ENCODE measurements around the gene EIF5B. TPM values are rescaled to one million over a fixed set of nuclear protein-coding genes. Genes with fewer than 3 reads are reported as not detected.
"Not testable (repeated sequence)": the region's sequence is repeated elsewhere in the genome, so short reads cannot be mapped to it uniquely, and the experiment has no call there.

The EIF5B gene
- total and polyA plus RNA-seq, 2 of the 8 experiments (the other 6 are each of a cell fraction or from before 2014, with no cell fraction given) = 10.7 to 64.5 TPM

GRCh38 chr2:99299580-99299979 lies 37.6 kb upstream of the EIF5B start (continued):
- TF ChIP-seq CTCF (IDR thresholded peaks at IDR 0.05; ENCODE audit: control extremely low read depth in 1 of 3, insufficient read depth in 1 of 3, low read depth in 1 of 3, low read length in 3 of 3) (no peak), POLR2A (IDR thresholded peaks at IDR 0.05; ENCODE audit: control extremely low read depth in 1 of 2, low read depth in 2 of 2, low read length in 2 of 2) (no peak), CEBPB (IDR thresholded peaks at IDR 0.05; ENCODE audit: low read depth, low read length) (no peak)

- H3K4ac ChIP-seq (replicated peaks; ENCODE audit: insufficient read length, low read depth, low read length); H4K8ac ChIP-seq (ENCODE audit: extremely low read depth, insufficient read depth, low read length); H2AK5ac ChIP-seq (ENCODE audit: low read depth, low read length); H3K23ac ChIP-seq (ENCODE audit: insufficient read length); CTCF ChIA-PET (ENCODE audit: partially characterized antibody); H3K4me2 ChIP-seq (ENCODE audit: insufficient read depth in 1 of 2, low read depth in 2 of 2, low read length in 2 of 2); H3K4me1 ChIP-seq (replicated peaks in 1 of 4; ENCODE audit: control insufficient read depth in 3 of 4, insufficient read depth in 4 of 4, low read length in 3 of 4); H4K5ac ChIP-seq (ENCODE audit: insufficient read length, low read depth, low read length); FAIRE-seq; H4K91ac ChIP-seq (replicated peaks; ENCODE audit: insufficient read length, low read length); H3K9ac ChIP-seq (replicated peaks in 1 of 4; ENCODE audit: extremely low read depth in 1 of 4, low read depth in 3 of 4, low read length in 3 of 4); H2BK20ac ChIP-seq (ENCODE audit: low read length); POLR2A ChIA-PET (ENCODE audit: partially characterized antibody); DNase-seq (ENCODE audit: low read depth in 1 of 2, low spot score in 2 of 2); H2BK120ac ChIP-seq (replicated peaks; ENCODE audit: low read depth, low read length); H4K20me1 ChIP-seq (replicated peaks in 1 of 2; ENCODE audit: control insufficient read depth in 1 of 2, insufficient read depth in 2 of 2, low read length in 2 of 2); H3K79me2 ChIP-seq (ENCODE audit: control insufficient read depth in 1 of 2, insufficient read depth in 2 of 2, low read length in 2 of 2); H2BK5ac ChIP-seq (ENCODE audit: low read depth, low read length); H2BK15ac ChIP-seq (ENCODE audit: low read length); H3K56ac ChIP-seq (replicated peaks; ENCODE audit: insufficient read length, low read depth, low read length); H2BK12ac ChIP-seq (ENCODE audit: low read depth, low read length); H3K27ac ChIP-seq (ENCODE audit: low read depth, low read length); H3K27me3 ChIP-seq (replicated peaks in 1 of 4; ENCODE audit: control insufficient read depth in 3 of 4, extremely low read depth in 1 of 4, insufficient read depth in 3 of 4, low read length in 3 of 4); H3K36me3 ChIP-seq (ENCODE audit: control insufficient read depth in 2 of 4, insufficient read depth in 4 of 4, low read length in 3 of 4); H3K18ac ChIP-seq (ENCODE audit: extremely low read depth, low read length); H3K23me2 ChIP-seq (ENCODE audit: low read depth, low read length); H3K4me3 ChIP-seq (ENCODE audit: extremely low read depth in 1 of 4, insufficient read depth in 2 of 4, low read depth in 3 of 4, low read length in 4 of 4); H2AFZ ChIP-seq (ENCODE audit: low read length); H3K9me3 ChIP-seq (ENCODE audit: insufficient read depth in 2 of 2, low read depth in 1 of 2, low read length in 1 of 2); H3K14ac ChIP-seq (ENCODE audit: insufficient read length); H3K79me1 ChIP-seq (ENCODE audit: low read depth, low read length): not testable (repeated sequence)
- 93% methylated on average over 2 of the region's 2 CpGs; no CpG with 5 or more reads in 1 of the 2 experiments for WGBS, 2 experiments (ENCODE audit: extremely low coverage in 1 of 2, insufficient coverage in 1 of 2, insufficient read length in 1 of 2, insufficient replicate concordance in 2 of 2, low coverage in 1 of 2, low lambda C conversion rate in 2 of 2, missing lambda C conversion rate in 1 of 2)
These were observed 36.1 kb upstream of the EIF5B start, which contains the start of gene LYG1 for GRCh38 chr2:99301097-99301496. Gene LYG1 (minus strand): TSS chr2:99301197. CDS start chr2:99295670, 5,527 bp downstream.

Measured in H1 (cell line).